Epithelial cell of proximal tubule (primary cell): ENCODE measurements around the gene LYAR. TPM values are rescaled to one million over a fixed set of nuclear protein-coding genes. Genes with fewer than 3 reads are reported as not detected.

Experiments
- DNase-seq: peaks from one replicate; pipeline ENCODE4 v3.0.0-alpha.2; 2011; ENCODE audit warnings: low read depth
- H3K4me3 ChIP-seq: 2 replicates; pipeline ENCODE4 v1.5.1; 2011; ENCODE audit warnings: low read depth, mild to moderate bottlenecking, low read length
- total RNA-seq: library from RNA; depleted of rRNA; stranded (reverse); fragments of >200 nt; gene quantifications from 2 replicates; pipeline ENCODE4 v1.2.3, GENCODE V29; 2015
- TF ChIP-seq, protein P1 (sequence below): conservative IDR thresholded peaks from 2 replicates; pipeline ENCODE4 v1.5.1; 2012; ENCODE audit warnings: low read depth, mild to moderate bottlenecking, low read length

LYAR gene
- total RNA-seq, 1 donor from 2014 or later: 35.1 TPM

DNA sequence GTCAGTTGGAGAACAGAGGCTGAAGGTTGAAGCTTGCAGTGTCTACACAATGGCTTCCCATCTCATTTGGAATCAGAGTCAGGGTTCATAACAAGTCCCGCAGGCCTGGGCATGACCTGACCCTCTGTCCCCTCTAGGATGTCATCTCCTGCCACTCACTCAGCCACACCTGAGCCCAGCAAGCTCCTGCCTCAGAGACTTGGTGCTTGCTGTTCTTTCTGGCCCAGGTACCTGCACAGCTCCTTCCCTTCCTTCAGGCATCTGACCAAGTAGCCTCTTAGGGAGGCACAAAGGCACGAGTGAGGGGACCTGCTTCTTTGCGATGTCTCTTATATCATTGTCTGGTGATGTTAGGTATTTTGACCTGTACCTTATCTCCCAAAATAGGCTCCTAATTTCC is 9.1 kb upstream of the LYAR start:
- H3K4me3 ChIP-seq: no peak overlapping the region
- DNase-seq: no peak
- TF ChIP-seq, protein P1, sequence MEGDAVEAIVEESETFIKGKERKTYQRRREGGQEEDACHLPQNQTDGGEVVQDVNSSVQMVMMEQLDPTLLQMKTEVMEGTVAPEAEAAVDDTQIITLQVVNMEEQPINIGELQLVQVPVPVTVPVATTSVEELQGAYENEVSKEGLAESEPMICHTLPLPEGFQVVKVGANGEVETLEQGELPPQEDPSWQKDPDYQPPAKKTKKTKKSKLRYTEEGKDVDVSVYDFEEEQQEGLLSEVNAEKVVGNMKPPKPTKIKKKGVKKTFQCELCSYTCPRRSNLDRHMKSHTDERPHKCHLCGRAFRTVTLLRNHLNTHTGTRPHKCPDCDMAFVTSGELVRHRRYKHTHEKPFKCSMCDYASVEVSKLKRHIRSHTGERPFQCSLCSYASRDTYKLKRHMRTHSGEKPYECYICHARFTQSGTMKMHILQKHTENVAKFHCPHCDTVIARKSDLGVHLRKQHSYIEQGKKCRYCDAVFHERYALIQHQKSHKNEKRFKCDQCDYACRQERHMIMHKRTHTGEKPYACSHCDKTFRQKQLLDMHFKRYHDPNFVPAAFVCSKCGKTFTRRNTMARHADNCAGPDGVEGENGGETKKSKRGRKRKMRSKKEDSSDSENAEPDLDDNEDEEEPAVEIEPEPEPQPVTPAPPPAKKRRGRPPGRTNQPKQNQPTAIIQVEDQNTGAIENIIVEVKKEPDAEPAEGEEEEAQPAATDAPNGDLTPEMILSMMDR: no peak

- no peak for DNase-seq
- no peak overlapping the region for H3K4me3 ChIP-seq
- TF ChIP-seq, protein P1: no peak
Observed at GRCh38 chr4:4296283-4296846, 6.4 kb upstream of the LYAR start.

DNA sequence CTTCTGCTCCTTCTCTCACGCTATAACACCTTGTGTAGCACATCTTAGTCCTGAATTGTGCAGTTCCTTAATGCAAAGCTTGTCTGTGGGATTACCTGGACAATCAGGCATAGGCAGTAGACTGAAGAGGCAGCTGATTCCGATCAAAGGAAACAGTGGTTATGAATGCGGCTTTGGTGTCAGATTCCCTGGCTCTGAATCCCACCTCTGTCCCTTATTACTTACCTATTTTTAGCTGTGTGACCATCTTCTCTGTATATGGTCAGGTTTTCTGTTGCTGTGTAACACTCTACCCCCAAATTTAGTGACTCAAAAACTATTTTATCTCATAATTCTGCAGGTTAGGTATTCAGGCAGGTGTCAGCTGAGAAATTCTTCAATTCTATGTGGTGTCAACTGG is 3.3 kb upstream of the LYAR start:
- H3K4me3 ChIP-seq: no peak overlapping the region
- TF ChIP-seq, protein P1: no peak
- DNase-seq: no peak

DNA sequence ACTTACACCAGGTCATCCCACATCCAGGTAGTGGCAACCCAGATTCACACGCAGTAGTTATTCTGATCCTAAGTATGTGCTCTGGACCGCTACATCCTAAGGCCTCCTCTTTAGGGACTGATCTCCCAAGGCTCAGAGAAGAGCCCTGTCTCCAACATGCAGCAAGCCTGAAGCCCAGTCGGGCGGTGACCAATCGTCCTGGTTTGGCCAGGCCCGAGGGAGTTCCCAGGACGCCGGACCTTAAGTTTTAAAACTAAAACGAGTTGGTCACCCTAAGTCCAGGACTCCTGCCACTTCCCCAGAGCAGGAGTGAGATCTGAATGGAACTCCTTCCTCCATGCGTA is 385 bp downstream of the LYAR start:
- H3K4me3 ChIP-seq: peak overlapping the region; percentile 90
- TF ChIP-seq, protein P1: no peak
- no peak for DNase-seq

DNA sequence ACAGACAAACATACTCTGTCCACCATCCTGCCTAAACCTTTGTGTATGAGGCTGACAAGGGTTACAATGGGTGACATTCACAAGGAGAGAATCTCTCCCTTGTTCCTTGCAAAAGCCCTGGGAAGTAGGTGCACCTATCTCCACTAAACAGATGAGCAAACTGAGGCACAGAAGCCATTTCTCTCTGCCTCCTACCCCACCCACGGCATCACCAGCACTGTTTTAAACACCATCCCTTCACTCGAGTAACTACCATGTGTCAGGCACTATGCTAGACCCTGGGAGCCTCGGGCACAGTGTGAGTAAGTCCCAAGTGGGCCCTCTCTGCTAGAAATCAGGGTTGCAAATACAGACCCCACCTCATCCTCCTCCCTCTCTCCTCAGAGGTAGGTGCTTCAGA is 899 bp downstream of the LYAR start:
- TF ChIP-seq, protein P1: no peak
- DNase-seq: no peak
- peak overlapping the region; percentile 90 for H3K4me3 ChIP-seq

- H3K4me3 ChIP-seq: no peak overlapping the region
- DNase-seq: no peak
- TF ChIP-seq, protein P1: no peak
Observed at GRCh38 chr4:4288098-4288497, 1.9 kb downstream of the LYAR start.

GRCh38 chr4:4284827-4285618 is 4.9 kb downstream of the LYAR start:
- DNase-seq: no peak
- TF ChIP-seq, protein P1: no peak

More at GRCh38 chr4:4284827-4285618, 4.9 kb downstream of the LYAR start:
- H3K4me3 ChIP-seq: no peak overlapping the region
